Measurements from ENCODE around the gene CDC7.

- TF ChIP-seq ZBTB1 (CRISPR knock-in tag; IDR thresholded peaks at IDR 0.05; ENCODE audit: borderline replicate concordance): no peak
- TF ChIP-seq YY1 (IDR thresholded peaks at IDR 0.05; ENCODE audit: insufficient read depth, insufficient replicate concordance, low read depth, low read length): no peak
- no peak for TF ChIP-seq CHD2 (IDR thresholded peaks at IDR 0.05; ENCODE audit: low read depth, low read length)
- TF ChIP-seq ZBTB33 (CRISPR knock-in tag; IDR thresholded peaks at IDR 0.05): no peak
- TF ChIP-seq TAF1 (CRISPR knock-in tag; IDR thresholded peaks at IDR 0.05): no peak
Measured at GRCh38 chr1:91526496-91526895, 25.8 kb downstream of the CDC7 start.

Measured in HepG2 (cell line).